Measurements from ENCODE around the gene P2RY4. TPM values are rescaled to one million over a fixed set of nuclear protein-coding genes. Genes with fewer than 3 reads are reported as not detected.
A peak's percentile ranks its signal among the peaks of the same experiment; 100 is the strongest.

Gene P2RY4
- total and polyA plus RNA-seq, 2 donors (not counting 1 experiment from before 2014, with no cell fraction given) = 0.34 to 0.76 TPM

DNA sequence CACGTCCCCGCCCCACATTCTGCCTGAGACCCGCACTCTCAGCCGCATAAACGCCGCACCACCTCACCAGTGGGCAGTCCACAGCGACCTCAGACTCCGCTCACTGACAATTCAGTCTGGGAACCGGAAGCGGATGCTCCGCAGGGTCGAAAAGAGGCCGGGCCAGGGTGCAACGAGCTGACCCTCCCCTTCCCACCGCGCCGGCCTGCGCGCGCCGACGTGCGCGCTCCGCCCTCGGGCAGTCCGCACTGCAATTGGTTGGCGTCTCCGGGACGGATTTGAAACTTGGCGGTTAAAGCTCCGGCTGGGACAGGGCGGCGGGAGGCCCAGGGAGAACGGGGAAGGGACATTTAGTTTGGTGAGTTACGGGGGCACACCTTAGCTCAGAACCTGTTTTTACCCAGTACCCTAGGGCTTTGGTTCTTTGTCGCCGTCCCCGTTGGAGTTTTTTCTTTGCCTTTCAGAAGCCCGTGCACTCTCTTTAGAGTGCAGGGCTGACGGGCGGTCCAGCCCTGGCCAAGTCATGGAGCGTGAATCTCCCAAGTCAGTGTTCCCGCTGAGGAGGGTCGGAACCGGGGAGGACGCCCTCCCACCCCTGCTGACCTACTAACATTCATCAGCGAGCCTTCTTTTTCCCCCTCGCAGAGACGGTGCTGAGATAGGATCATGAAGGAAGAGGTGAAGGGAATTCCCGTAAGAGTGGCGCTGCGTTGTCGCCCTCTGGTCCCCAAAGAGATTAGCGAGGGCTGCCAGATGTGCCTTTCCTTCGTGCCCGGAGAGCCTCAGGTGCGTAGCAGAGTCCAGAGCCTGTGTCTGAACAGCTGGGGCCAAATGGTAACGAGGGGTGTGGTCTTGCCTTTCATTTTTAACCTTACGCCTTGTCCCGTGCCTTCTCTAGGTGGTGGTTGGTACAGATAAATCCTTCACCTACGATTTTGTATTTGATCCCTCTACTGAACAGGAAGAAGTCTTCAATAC, 30.1 kb upstream of the P2RY4 start, which contains the start of the genes KIF4A and PDZD11:
KIF4A (plus strand) TSS at position 312 of the 978 bp plus-strand sequence; CDS start at position 667, 355 bp downstream.
PDZD11 (minus strand) TSS at position 135 of the 978 bp plus-strand sequence. CDS start 586 bp downstream, outside the sequence.
- peak; percentile 99 for ATAC-seq (ENCODE audit: low read depth)
- Histone ChIP-seq H3K4me2 (replicated peaks; ENCODE audit: low read depth, low read length, poor library complexity, severe bottlenecking) (peak within 1 kb of the TSS; percentile 79), H3K79me2 (ENCODE audit: control insufficient read depth, insufficient read depth, low read length) (no peaks in the 10 kb centered on the region), H3K4me1 (ENCODE audit: control insufficient read depth in 2 of 2, insufficient read depth in 2 of 2, low read length in 2 of 2) (peaks cover 10 to 13% of the 10 kb centered on the region in 2 donors), H3K4me3 (ENCODE audit: control extremely low read depth in 1 of 5, extremely low read depth in 1 of 5, insufficient read depth in 1 of 5, low read depth in 2 of 5, low read length in 4 of 5) (peak within 1 kb of the TSS; percentile 45 to 75 (median 57)), H3K27me3 (replicated peaks in 1 of 4; ENCODE audit: control extremely low read depth in 1 of 4, control insufficient read depth in 3 of 4, insufficient read depth in 4 of 4, low read length in 3 of 4) (no peaks in the 10 kb centered on the region), H3K9ac (ENCODE audit: low read length) (peak within 1 kb of the TSS; percentile 73), H4K20me1 (ENCODE audit: control insufficient read depth, insufficient read depth, low read length, poor library complexity, severe bottlenecking) (no peaks in the 10 kb centered on the region), H3K36me3 (replicated peaks in 1 of 2; ENCODE audit: control extremely low read depth in 1 of 2, control insufficient read depth in 1 of 2, extremely low read depth in 1 of 2, insufficient read depth in 2 of 2, low read length in 1 of 2) (peaks cover 0 to 2% of the 10 kb centered on the region in 2 experiments), H2AFZ (ENCODE audit: insufficient read depth, low read depth, low read length, poor library complexity, severe bottlenecking) (peak within 1 kb of the TSS; percentile 77), H3K9me3 (ENCODE audit: control extremely low read depth in 1 of 3, control insufficient read depth in 2 of 3, insufficient read depth in 1 of 3, low read length in 2 of 3) (no peaks in the 10 kb centered on the region), H3K27ac (ENCODE audit: low read length in 2 of 2) (peak within 1 kb of the TSS; percentile 33 to 53)
- H3K27me3 Mint-ChIP-seq = no peaks in the 10 kb centered on the region
- CTCF ChIA-PET = interaction anchor here (0.9 to 1.1 kb wide), 2 partner anchors 157 to 888 kb away, joined by 4 read pairs; partner anchors contain the start of gene IGBP1
- peaks cover 20% of the 10 kb centered on the region for H3K4me1 Mint-ChIP-seq
- intact Hi-C loops (cut with micrococcal nuclease) = loop anchor here (1.0 to 10.0 kb wide), 2 partner anchors 144 to 155 kb away; partner anchors contain the start of gene IGBP1
- peak; percentile 75 for DNase-seq
- POLR2A ChIA-PET = interaction anchor here (0.6 kb wide), 1 partner anchor 183 kb away, joined by 12 read pairs; no protein-coding TSS in a partner anchor
- H3K9me3 Mint-ChIP-seq (ENCODE audit: insufficient read depth) = no peaks in the 10 kb centered on the region
- peak within 1 kb of the TSS; percentile 78 for H3K27ac Mint-ChIP-seq
- TF ChIP-seq EZH2 (IDR thresholded peaks at IDR 0.05; ENCODE audit: borderline replicate concordance, insufficient read depth, low read depth, low read length, poor library complexity, severe bottlenecking) = no peak
- TF ChIP-seq, protein P1, sequence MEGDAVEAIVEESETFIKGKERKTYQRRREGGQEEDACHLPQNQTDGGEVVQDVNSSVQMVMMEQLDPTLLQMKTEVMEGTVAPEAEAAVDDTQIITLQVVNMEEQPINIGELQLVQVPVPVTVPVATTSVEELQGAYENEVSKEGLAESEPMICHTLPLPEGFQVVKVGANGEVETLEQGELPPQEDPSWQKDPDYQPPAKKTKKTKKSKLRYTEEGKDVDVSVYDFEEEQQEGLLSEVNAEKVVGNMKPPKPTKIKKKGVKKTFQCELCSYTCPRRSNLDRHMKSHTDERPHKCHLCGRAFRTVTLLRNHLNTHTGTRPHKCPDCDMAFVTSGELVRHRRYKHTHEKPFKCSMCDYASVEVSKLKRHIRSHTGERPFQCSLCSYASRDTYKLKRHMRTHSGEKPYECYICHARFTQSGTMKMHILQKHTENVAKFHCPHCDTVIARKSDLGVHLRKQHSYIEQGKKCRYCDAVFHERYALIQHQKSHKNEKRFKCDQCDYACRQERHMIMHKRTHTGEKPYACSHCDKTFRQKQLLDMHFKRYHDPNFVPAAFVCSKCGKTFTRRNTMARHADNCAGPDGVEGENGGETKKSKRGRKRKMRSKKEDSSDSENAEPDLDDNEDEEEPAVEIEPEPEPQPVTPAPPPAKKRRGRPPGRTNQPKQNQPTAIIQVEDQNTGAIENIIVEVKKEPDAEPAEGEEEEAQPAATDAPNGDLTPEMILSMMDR (IDR thresholded peaks at IDR 0.05) = no peak
- 0% methylated on average over 28 of the region's 62 CpGs for WGBS (ENCODE audit: insufficient coverage)
- H3K4me3 Mint-ChIP-seq = peak within 1 kb of the TSS; percentile 89
